GM19238 (cell line): ENCODE data around the gene PI3.

ENCODE experiments used
- DNase-seq: peaks from one replicate; pipeline ENCODE4 v3.0.0; 2011; ENCODE audit warnings: low spot score; ENCODE audit not compliant: insufficient read length

Gene PI3

GRCh38 chr20:45183084-45183483 lies 8.4 kb downstream of the PI3 start:
- DNase-seq, result no peak

- no peak for DNase-seq
These were observed 13.0 kb downstream of the PI3 start for GRCh38 chr20:45187693-45188092.

- no peak for DNase-seq
These were observed 14.4 kb downstream of the PI3 start for GRCh38 chr20:45189067-45189609.

- DNase-seq, result no peak
These were observed 15.2 kb downstream of the PI3 start for GRCh38 chr20:45189861-45190260.

GRCh38 chr20:45191926-45192325 lies 17.2 kb downstream of the PI3 start:
- no peak for DNase-seq

GRCh38 chr20:45193331-45193730 lies 18.6 kb downstream of the PI3 start:
- no peak for DNase-seq

- DNase-seq, result no peak
These were observed 32.0 kb downstream of the PI3 start, which contains the start of gene SEMG1 for GRCh38 chr20:45206725-45207124. SEMG1 (plus strand) TSS chr20:45207033; CDS start chr20:45207054, 21 bp downstream.

GRCh38 chr20:45209924-45210323 lies 35.2 kb downstream of the PI3 start:
- DNase-seq, result no peak

GRCh38 chr20:45211569-45212474 lies 37.1 kb downstream of the PI3 start:
- DNase-seq, result no peak

- DNase-seq, result no peak
These were observed 38.1 kb downstream of the PI3 start for GRCh38 chr20:45212836-45213235.

GRCh38 chr20:45218124-45218523 lies 43.4 kb downstream of the PI3 start:
- DNase-seq, result no peak

- DNase-seq, result no peak
These were observed 43.9 kb downstream of the PI3 start for GRCh38 chr20:45218636-45219035.

GRCh38 chr20:45221076-45221475 lies 46.4 kb downstream of the PI3 start, which contains the start of gene SEMG2:
SEMG2 (plus strand) TSS chr20:45221373; CDS start chr20:45221390, 17 bp downstream.
- DNase-seq, result no peak

- no peak for DNase-seq
These were observed 48.4 kb downstream of the PI3 start for GRCh38 chr20:45223136-45223535.
